AG04449 (cell line): ENCODE data around the gene STAP2.

Source experiments
- CTCF ChIA-PET: fragments of 350-600 bp; formaldehyde crosslinking; extraction: SDS; loops from one replicate; lab custom pipeline; 2021; ENCODE audit warnings: antibody characterized with exemption; lab: Yijun Ruan, JAX
- POLR2A ChIA-PET: fragments of 400-600, 350-600 bp; formaldehyde crosslinking; extraction: SDS; loops from one replicate; lab custom pipeline; 2020; ENCODE audit warnings: antibody characterized with exemption, inconsistent platforms; lab: Yijun Ruan, JAX
- DNase-seq: peaks from one replicate; pipeline ENCODE4 v3.0.0-alpha.2; 2010; ENCODE audit warnings: low read depth, low spot score
- H3K4me3 ChIP-seq: 2 replicates; pipeline ENCODE4 v1.5.1; 2011; ENCODE audit warnings: low read depth, mild to moderate bottlenecking, control low read depth, low read length
- CTCF ChIP-seq: IDR thresholded peaks from one replicate; pipeline ENCODE4 v1.5.1; 2011; ENCODE audit warnings: mild to moderate bottlenecking, moderate library complexity, low read length, control low read depth, inconsistent platforms; ENCODE audit not compliant: insufficient read depth; ENCODE audit errors: missing control alignments

Gene STAP2

GRCh38 chr19:4338441-4339355, at the start of gene STAP2:
TSS of gene STAP2 (minus strand) at chr19:4338827. CDS start at chr19:4338753, 74 bp downstream.
- TF ChIP-seq CTCF: no peak
- POLR2A ChIA-PET: no interaction called here
- CTCF ChIA-PET: interaction anchor here (2.7 kb wide), 1 partner anchor 14 kb away, joined by 18 read pairs; no protein-coding TSS in a partner anchor

GRCh38 chr19:4386041-4386782, 47.6 kb upstream of the STAP2 start:
- DNase-seq: no peak
- no peak for TF ChIP-seq CTCF
- ChIA-PET POLR2A (interaction anchor here (0.6 to 1.0 kb wide), 3 partner anchors 11 to 582 kb away, joined by 3 to 4 read pairs (median 3); no protein-coding TSS in a partner anchor), CTCF (interaction anchor here (0.6 to 8.8 kb wide), 8 partner anchors 10 to 139 kb away, joined by 3 to 102 read pairs (median 4); partner anchors contain the start of genes CHAF1A and SH3GL1)
- no peak overlapping the region for H3K4me3 ChIP-seq

More at GRCh38 chr19:4338441-4339355, at the start of gene STAP2:
- no peak for DNase-seq
- H3K4me3 ChIP-seq: peak within 1 kb of the TSS; percentile 48

- no peak for DNase-seq
- TF ChIP-seq CTCF: no peak
- CTCF ChIA-PET: interaction anchor here (0.7 to 8.8 kb wide), 7 partner anchors 9 to 118 kb away, joined by 3 to 102 read pairs (median 8); partner anchors contain the start of genes CHAF1A and SH3GL1
- no peak overlapping the region for H3K4me3 ChIP-seq
- POLR2A ChIA-PET: interaction anchor here (0.8 to 1.0 kb wide), 2 partner anchors 10 to 117 kb away, joined by 3 to 4 read pairs; no protein-coding TSS in a partner anchor
Observed at GRCh38 chr19:4385291-4386040, 46.8 kb upstream of the STAP2 start.

- no peak overlapping the region for H3K4me3 ChIP-seq
- DNase-seq: no peak
- ChIA-PET POLR2A (no interaction called here), CTCF (interaction anchor here (0.8 to 7.5 kb wide), 3 partner anchors 9 to 21 kb away, joined by 3 to 78 read pairs (median 3); partner anchors contain the start of genes CHAF1A and SH3GL1)
- no peak for TF ChIP-seq CTCF
Observed at GRCh38 chr19:4380254-4380727, 41.7 kb upstream of the STAP2 start.

GRCh38 chr19:4379383-4380253, 41.0 kb upstream of the STAP2 start:
- H3K4me3 ChIP-seq: no peak overlapping the region
- POLR2A ChIA-PET: no interaction called here
- no peak for TF ChIP-seq CTCF
- no peak for DNase-seq
- CTCF ChIA-PET: interaction anchor here (0.8 to 7.5 kb wide), 3 partner anchors 9 to 22 kb away, joined by 3 to 82 read pairs (median 78); partner anchors contain the start of genes CHAF1A and SH3GL1
